ENCODE results near the gene STRA8.

DNA sequence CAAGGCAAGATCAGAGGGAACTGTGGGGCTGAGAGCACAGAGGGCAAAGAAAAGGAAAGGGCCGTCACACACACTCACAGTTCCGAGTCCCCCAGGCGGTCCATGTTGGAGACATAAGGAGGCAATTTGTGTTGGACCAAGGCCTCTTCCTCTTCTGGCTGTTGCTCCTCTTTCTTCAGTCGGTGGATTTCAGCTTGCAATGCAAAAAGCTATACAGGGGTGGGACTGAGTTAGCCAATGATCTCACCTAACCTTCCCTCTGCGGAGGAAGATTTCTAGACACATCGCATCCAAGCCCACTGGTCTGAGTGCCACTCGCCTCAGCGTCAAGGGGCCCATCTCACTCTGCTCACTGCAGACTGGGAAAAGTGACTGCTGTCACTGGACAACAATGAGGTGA lies 27.8 kb upstream of the STRA8 start:
- TF ChIP-seq, protein P1, sequence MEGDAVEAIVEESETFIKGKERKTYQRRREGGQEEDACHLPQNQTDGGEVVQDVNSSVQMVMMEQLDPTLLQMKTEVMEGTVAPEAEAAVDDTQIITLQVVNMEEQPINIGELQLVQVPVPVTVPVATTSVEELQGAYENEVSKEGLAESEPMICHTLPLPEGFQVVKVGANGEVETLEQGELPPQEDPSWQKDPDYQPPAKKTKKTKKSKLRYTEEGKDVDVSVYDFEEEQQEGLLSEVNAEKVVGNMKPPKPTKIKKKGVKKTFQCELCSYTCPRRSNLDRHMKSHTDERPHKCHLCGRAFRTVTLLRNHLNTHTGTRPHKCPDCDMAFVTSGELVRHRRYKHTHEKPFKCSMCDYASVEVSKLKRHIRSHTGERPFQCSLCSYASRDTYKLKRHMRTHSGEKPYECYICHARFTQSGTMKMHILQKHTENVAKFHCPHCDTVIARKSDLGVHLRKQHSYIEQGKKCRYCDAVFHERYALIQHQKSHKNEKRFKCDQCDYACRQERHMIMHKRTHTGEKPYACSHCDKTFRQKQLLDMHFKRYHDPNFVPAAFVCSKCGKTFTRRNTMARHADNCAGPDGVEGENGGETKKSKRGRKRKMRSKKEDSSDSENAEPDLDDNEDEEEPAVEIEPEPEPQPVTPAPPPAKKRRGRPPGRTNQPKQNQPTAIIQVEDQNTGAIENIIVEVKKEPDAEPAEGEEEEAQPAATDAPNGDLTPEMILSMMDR (IDR thresholded peaks at IDR 0.05) = no peak
- TF ChIP-seq POLR2AphosphoS5 (IDR thresholded peaks at IDR 0.05; ENCODE audit: low read depth, low read length) (no peak), SIN3A (IDR thresholded peaks at IDR 0.05; ENCODE audit: borderline replicate concordance, insufficient read depth, low read depth, low read length) (no peak)
